Measurements from ENCODE around the gene PTPRQ.
A peak's percentile ranks its signal among the peaks of the same experiment; 100 is the strongest.

Gene PTPRQ

GRCh38 chr12:80702889-80703805 lies 259.1 kb downstream of the PTPRQ start:
- DNase-seq (ENCODE audit: low read depth): peak; percentile 56

GRCh38 chr12:80704420-80704819 lies 260.4 kb downstream of the PTPRQ start:
- no peak for DNase-seq (ENCODE audit: low read depth)

GRCh38 chr12:80707126-80707829 lies 263.2 kb downstream of the PTPRQ start, which contains the start of gene MYF6:
TSS of gene MYF6 (plus strand) at chr12:80707634. CDS start at chr12:80707720, 86 bp downstream.
- no peak for DNase-seq (ENCODE audit: low read depth)

GRCh38 chr12:80707830-80708258 lies 263.8 kb downstream of the PTPRQ start:
- no peak for DNase-seq (ENCODE audit: low read depth)

- no peak for DNase-seq (ENCODE audit: low read depth)
Measured at GRCh38 chr12:80708259-80708974, 264.4 kb downstream of the PTPRQ start.

- no peak for DNase-seq (ENCODE audit: low read depth)
Measured at GRCh38 chr12:80708975-80709328, 264.9 kb downstream of the PTPRQ start.

GRCh38 chr12:80709811-80710726 lies 266.0 kb downstream of the PTPRQ start:
- DNase-seq (ENCODE audit: low read depth): no peak

GRCh38 chr12:80710727-80711449 lies 266.9 kb downstream of the PTPRQ start:
- no peak for DNase-seq (ENCODE audit: low read depth)

- DNase-seq (ENCODE audit: low read depth): no peak
Measured at GRCh38 chr12:80711866-80712265, 267.8 kb downstream of the PTPRQ start.

- DNase-seq (ENCODE audit: low read depth): no peak
Measured at GRCh38 chr12:80712866-80713265, 268.8 kb downstream of the PTPRQ start.

- no peak for DNase-seq (ENCODE audit: low read depth)
Measured at GRCh38 chr12:80713419-80713818, 269.4 kb downstream of the PTPRQ start.

- DNase-seq (ENCODE audit: low read depth): no peak
Measured at GRCh38 chr12:80714055-80714454, 270.0 kb downstream of the PTPRQ start.

- no peak for DNase-seq (ENCODE audit: low read depth)
Measured at GRCh38 chr12:80714846-80715245, 270.8 kb downstream of the PTPRQ start.

GRCh38 chr12:80715713-80716249 lies 271.7 kb downstream of the PTPRQ start:
- DNase-seq (ENCODE audit: low read depth): no peak

- DNase-seq (ENCODE audit: low read depth): no peak
Measured at GRCh38 chr12:80716696-80717469, 272.8 kb downstream of the PTPRQ start, which contains the start of gene MYF5. TSS of gene MYF5 (plus strand) at chr12:80716912. CDS start at chr12:80717064, 152 bp downstream.

GRCh38 chr12:80717856-80718255 lies 273.8 kb downstream of the PTPRQ start:
- DNase-seq (ENCODE audit: low read depth): no peak

GRCh38 chr12:80720516-80720915 lies 276.5 kb downstream of the PTPRQ start:
- DNase-seq (ENCODE audit: low read depth): no peak

GRCh38 chr12:80721326-80721725 lies 277.3 kb downstream of the PTPRQ start:
- no peak for DNase-seq (ENCODE audit: low read depth)

Data from HS-5 (cell line).